ENCODE data around the gene HSD3B7.

HSD3B7 gene

GRCh38 chr16:30977502-30977901 lies 7.5 kb upstream of the HSD3B7 start:
- no peak overlapping the region for H3K4me3 ChIP-seq (ENCODE audit: low read length)
- no peaks in the 10 kb centered on the region for H3K36me3 ChIP-seq (replicated peaks; ENCODE audit: insufficient read depth, low read length)
- H3K27ac ChIP-seq (ENCODE audit: low read length) = no peak overlapping the region
- no peak overlapping the region for H2AFZ ChIP-seq (ENCODE audit: low read length)
- TF ChIP-seq EZH2 (optimal IDR thresholded peaks at IDR 0.05; ENCODE audit: low read depth, low read length) (no peak), CTCF (IDR thresholded peaks at IDR 0.05; ENCODE audit: low read length) (peak; percentile 26), EZH2phosphoT487 (IDR thresholded peaks at IDR 0.05; ENCODE audit: low read length) (no peak)
- no peaks in the 10 kb centered on the region for H3K9me3 ChIP-seq (replicated peaks; ENCODE audit: insufficient read depth, low read length)
- H3K27me3 ChIP-seq (replicated peaks; ENCODE audit: insufficient read depth, low read length) = no peaks in the 10 kb centered on the region
- no peak for DNase-seq
- H3K9me2 ChIP-seq (replicated peaks; ENCODE audit: insufficient read depth, low read length) = no peaks in the 10 kb centered on the region
- no peaks in the 10 kb centered on the region for H3K79me2 ChIP-seq (ENCODE audit: low read length)
- no peaks in the 10 kb centered on the region for H3K4me1 ChIP-seq (ENCODE audit: low read length)
- H3F3A ChIP-seq (ENCODE audit: insufficient read depth, low read length) = no peaks in the 10 kb centered on the region
- H4K20me1 ChIP-seq (ENCODE audit: insufficient read depth, low read length) = no peaks in the 10 kb centered on the region
- H3K9ac ChIP-seq (ENCODE audit: low read length) = no peak overlapping the region
- no peak overlapping the region for H3K4me2 ChIP-seq (ENCODE audit: low read depth, low read length)

GRCh38 chr16:30979170-30980022 lies 5.6 kb upstream of the HSD3B7 start:
- H3K4me1 ChIP-seq (ENCODE audit: low read length) = no peaks in the 10 kb centered on the region
- H3K36me3 ChIP-seq (replicated peaks; ENCODE audit: insufficient read depth, low read length) = no peaks in the 10 kb centered on the region
- no peaks in the 10 kb centered on the region for H3F3A ChIP-seq (ENCODE audit: insufficient read depth, low read length)
- DNase-seq = no peak
- H3K9me3 ChIP-seq (replicated peaks; ENCODE audit: insufficient read depth, low read length) = no peaks in the 10 kb centered on the region
- TF ChIP-seq EZH2 (optimal IDR thresholded peaks at IDR 0.05; ENCODE audit: low read depth, low read length) = no peak
- no peak for TF ChIP-seq CTCF (IDR thresholded peaks at IDR 0.05; ENCODE audit: low read length)
- TF ChIP-seq EZH2phosphoT487 (IDR thresholded peaks at IDR 0.05; ENCODE audit: low read length) = no peak
- no peak overlapping the region for H3K9ac ChIP-seq (ENCODE audit: low read length)
- no peaks in the 10 kb centered on the region for H4K20me1 ChIP-seq (ENCODE audit: insufficient read depth, low read length)
- H3K4me2 ChIP-seq (ENCODE audit: low read depth, low read length) = no peak overlapping the region
- no peaks in the 10 kb centered on the region for H3K9me2 ChIP-seq (replicated peaks; ENCODE audit: insufficient read depth, low read length)
- H3K27me3 ChIP-seq (replicated peaks; ENCODE audit: insufficient read depth, low read length) = no peaks in the 10 kb centered on the region
- no peak overlapping the region for H2AFZ ChIP-seq (ENCODE audit: low read length)
- H3K4me3 ChIP-seq (ENCODE audit: low read length) = no peak overlapping the region
- H3K27ac ChIP-seq (ENCODE audit: low read length) = no peak overlapping the region
- H3K79me2 ChIP-seq (ENCODE audit: low read length) = no peaks in the 10 kb centered on the region

- no peaks in the 10 kb centered on the region for H3K36me3 ChIP-seq (replicated peaks; ENCODE audit: insufficient read depth, low read length)
Measured at GRCh38 chr16:30980023-30980371, 5.0 kb upstream of the HSD3B7 start.

GRCh38 chr16:30980434-30980833 lies 4.6 kb upstream of the HSD3B7 start:
- Histone ChIP-seq H3K9me3 (replicated peaks; ENCODE audit: insufficient read depth, low read length) (no peaks in the 10 kb centered on the region), H3F3A (ENCODE audit: insufficient read depth, low read length) (no peaks in the 10 kb centered on the region), H3K79me2 (ENCODE audit: low read length) (no peaks in the 10 kb centered on the region), H3K9me2 (replicated peaks; ENCODE audit: insufficient read depth, low read length) (no peaks in the 10 kb centered on the region), H3K4me2 (ENCODE audit: low read depth, low read length) (no peak overlapping the region), H3K4me3 (ENCODE audit: low read length) (no peak overlapping the region), H3K36me3 (replicated peaks; ENCODE audit: insufficient read depth, low read length) (no peaks in the 10 kb centered on the region), H2AFZ (ENCODE audit: low read length) (no peak overlapping the region), H3K27ac (ENCODE audit: low read length) (no peak overlapping the region), H4K20me1 (ENCODE audit: insufficient read depth, low read length) (no peaks in the 10 kb centered on the region), H3K9ac (ENCODE audit: low read length) (no peak overlapping the region), H3K4me1 (ENCODE audit: low read length) (no peaks in the 10 kb centered on the region), H3K27me3 (replicated peaks; ENCODE audit: insufficient read depth, low read length) (no peaks in the 10 kb centered on the region)
- DNase-seq = no peak
- TF ChIP-seq EZH2phosphoT487 (IDR thresholded peaks at IDR 0.05; ENCODE audit: low read length) = no peak
- no peak for TF ChIP-seq EZH2 (optimal IDR thresholded peaks at IDR 0.05; ENCODE audit: low read depth, low read length)
- no peak for TF ChIP-seq CTCF (IDR thresholded peaks at IDR 0.05; ENCODE audit: low read length)

More at GRCh38 chr16:30980023-30980371, 5.0 kb upstream of the HSD3B7 start:
- Histone ChIP-seq H3K9me3 (replicated peaks; ENCODE audit: insufficient read depth, low read length) (no peaks in the 10 kb centered on the region), H3K27ac (ENCODE audit: low read length) (no peak overlapping the region), H3K9me2 (replicated peaks; ENCODE audit: insufficient read depth, low read length) (no peaks in the 10 kb centered on the region), H3K9ac (ENCODE audit: low read length) (no peak overlapping the region), H3K4me2 (ENCODE audit: low read depth, low read length) (no peak overlapping the region), H3F3A (ENCODE audit: insufficient read depth, low read length) (no peaks in the 10 kb centered on the region), H3K27me3 (replicated peaks; ENCODE audit: insufficient read depth, low read length) (no peaks in the 10 kb centered on the region), H3K4me1 (ENCODE audit: low read length) (no peaks in the 10 kb centered on the region), H2AFZ (ENCODE audit: low read length) (no peak overlapping the region), H4K20me1 (ENCODE audit: insufficient read depth, low read length) (no peaks in the 10 kb centered on the region), H3K79me2 (ENCODE audit: low read length) (no peaks in the 10 kb centered on the region), H3K4me3 (ENCODE audit: low read length) (no peak overlapping the region)
- DNase-seq = no peak
- TF ChIP-seq EZH2 (optimal IDR thresholded peaks at IDR 0.05; ENCODE audit: low read depth, low read length) = no peak

Data from MM.1S (cell line).